Stimulated activated CD4-positive, alpha-beta T cell treated with anti-CD3 and anti-CD28 coated beads, Interleukin-1b, Interleukin-23, amount 100 ng/mL, for 1 hour (primary cell): Measurements from ENCODE around the gene CLK2.

ENCODE experiments used
- DNase-seq, 2 donors: peaks; one replicate each; pipeline ENCODE4 v3.0.0-alpha.2; 2020; ENCODE audit warnings: low read depth in 2 of 2

The CLK2 gene

GRCh38 chr1:155273343-155274245 is at the start of gene CLK2:
CLK2 (minus strand) TSS chr1:155273504; CDS start chr1:155270977, 2,527 bp downstream.
- peak; percentile 84 to 90 for DNase-seq

GRCh38 chr1:155322571-155322952 is 49.3 kb upstream of the CLK2 start:
- no peak for DNase-seq

GRCh38 chr1:155321639-155322503 is 48.6 kb upstream of the CLK2 start:
- no peak for DNase-seq

- DNase-seq = peak; percentile 24 to 60
These were observed 47.6 kb upstream of the CLK2 start, which contains the start of gene RUSC1 for GRCh38 chr1:155320661-155321617. RUSC1 (plus strand) TSS chr1:155320894; CDS start chr1:155321774, 880 bp downstream.

- no peak for DNase-seq
These were observed 46.9 kb upstream of the CLK2 start for GRCh38 chr1:155320252-155320651.

- no peak for DNase-seq
These were observed 46.2 kb upstream of the CLK2 start for GRCh38 chr1:155319536-155319935.

GRCh38 chr1:155318082-155318481 is 44.8 kb upstream of the CLK2 start:
- DNase-seq = no peak

GRCh38 chr1:155316922-155317321 is 43.6 kb upstream of the CLK2 start:
- no peak for DNase-seq

- no peak for DNase-seq
These were observed 40.0 kb upstream of the CLK2 start for GRCh38 chr1:155313261-155313660.

GRCh38 chr1:155309423-155310021 is 36.2 kb upstream of the CLK2 start:
- DNase-seq = no peak

GRCh38 chr1:155308493-155309422 is 35.5 kb upstream of the CLK2 start, which contains the start of gene FDPS:
FDPS (plus strand) TSS chr1:155308866; CDS start chr1:155309790, 924 bp downstream.
- DNase-seq = peak; percentile 86 to 93

- DNase-seq = no peak
These were observed 34.0 kb upstream of the CLK2 start for GRCh38 chr1:155307247-155307740.

- DNase-seq = no peak
These were observed 32.6 kb upstream of the CLK2 start for GRCh38 chr1:155305881-155306391.

- DNase-seq = no peak
These were observed 31.3 kb upstream of the CLK2 start for GRCh38 chr1:155304558-155305063.

GRCh38 chr1:155301342-155301841 is 28.1 kb upstream of the CLK2 start, which contains the start of gene PKLR:
PKLR (minus strand) TSS chr1:155301438; CDS start chr1:155301395, 43 bp downstream.
- no peak for DNase-seq

GRCh38 chr1:155300553-155301329 is 27.4 kb upstream of the CLK2 start:
- DNase-seq = no peak

GRCh38 chr1:155300024-155300423 is 26.7 kb upstream of the CLK2 start:
- no peak for DNase-seq

- DNase-seq = no peak
These were observed 24.1 kb upstream of the CLK2 start for GRCh38 chr1:155297384-155297783.
